H1 (cell line): ENCODE measurements around the gene MTX2. TPM values are rescaled to one million over a fixed set of nuclear protein-coding genes. Genes with fewer than 3 reads are reported as not detected.

Experiments used
- CHD2 ChIP-seq: IDR thresholded peaks from 2 replicates; pipeline ENCODE4 v1.6.1; 2012; ENCODE audit warnings: low read length, improper control_type of control experiment
- CHD7 ChIP-seq: fragments of 300-600 bp; sonication (generic); IDR thresholded peaks from 2 replicates; pipeline ENCODE4 v1.7.1; 2012; ENCODE audit warnings: low read length, moderate library complexity, mild to moderate bottlenecking, inconsistent platforms; ENCODE audit not compliant: insufficient replicate concordance
- SIN3A ChIP-seq, 2 experiments: IDR thresholded peaks in 1 of 2; conservative IDR thresholded peaks in 1 of 2; 2 replicates each; pipeline ENCODE4 v1.6.1; 2011 to 2012; ENCODE audit warnings: low read length in 2 of 2, improper control_type of control experiment in 1 of 2, low read depth in 1 of 2, mild to moderate bottlenecking in 1 of 2
- polyA plus RNA-seq, 7 experiments: library from polyadenylated mRNA; depleted of rRNA in 3 of 7; stranded (reverse) in 5 of 7; unstranded in 2 of 7; fragments of >200 nt in 5 of 7; fragments of 200-250 nt in 2 of 7; gene quantifications; 1 replicate in 5 of 7; 2 replicates in 1 of 7; 4 replicates in 1 of 7; pipeline versions ENCODE4 v1.2.1 to v1.2.3, GENCODE V29; 2011 to 2013; ENCODE audit warnings: missing spikeins in 2 of 7, mixed read lengths in 2 of 7
- total RNA-seq: library from RNA; stranded (reverse); fragmentation: NEBNext Ultra II Directional; extraction: Animal tissue kit (Norgen Biotek cat#: 25700); gene quantifications from 2 replicates; pipeline ENCODE4 v1.2.1, GENCODE V29; 2021

Gene MTX2
- total and polyA plus RNA-seq, 2 of the 8 experiments (the other 6 are each of a cell fraction or from before 2014, with no cell fraction given): 33.5 to 38.3 TPM

DNA sequence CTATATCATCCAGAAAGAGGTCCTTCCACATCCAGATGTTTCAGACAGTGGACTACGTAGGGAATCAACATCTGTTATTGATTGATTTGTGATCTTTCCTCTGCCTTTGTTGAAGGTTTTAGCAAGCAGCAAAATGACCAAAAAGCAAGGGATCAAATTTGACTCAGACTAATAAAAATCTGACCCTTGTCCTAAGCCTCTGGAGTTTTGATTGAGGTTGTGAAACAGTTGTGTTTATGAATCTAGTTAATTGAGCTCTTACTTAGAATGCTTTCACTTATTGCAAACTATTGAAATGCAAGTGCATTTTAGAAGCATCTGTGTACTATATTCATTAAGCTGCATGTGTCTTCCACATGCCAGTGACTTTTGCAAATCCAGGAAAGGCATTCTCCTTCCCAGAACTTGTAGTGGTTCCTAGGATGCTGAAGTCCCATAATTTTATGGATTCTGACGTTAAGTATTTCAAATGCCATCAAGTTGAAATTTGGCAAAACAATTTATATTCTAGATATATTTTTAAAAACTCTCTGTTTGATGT lies 116.0 kb downstream of the MTX2 start (continued):
- TF ChIP-seq CHD7 (no peak), CHD2 (no peak), SIN3A (conservative IDR thresholded peaks at IDR 0.05 in 1 of 2, IDR thresholded peaks at IDR 0.05 in 1 of 2; ENCODE audit: low read depth in 1 of 2, low read length in 2 of 2) (no peak)
